ENCODE measurements around the gene SLC6A11. TPM values are rescaled to one million over a fixed set of nuclear protein-coding genes. Genes with fewer than 3 reads are reported as not detected.

SLC6A11 gene
- total and polyA plus RNA-seq, 10 donors: 0.03 to 2.7 (median 0.41) TPM; not detected in 2

GRCh38 chr3:10970306-10970960 lies 154.4 kb downstream of the SLC6A11 start:
- intact Hi-C loops (cut with DNase I; ENCODE audit: low total_unique reads): no loop called here
- no peaks in the 10 kb centered on the region for H3K36me3 ChIP-seq
- H3K27ac ChIP-seq: no peak overlapping the region
- peak; percentile 33 for DNase-seq
- 55 to 81% (median 77%) methylated on average over 3 to 5 of the region's 5 CpGs for WGBS, 5 donors
- no peaks in the 10 kb centered on the region for H3K4me1 ChIP-seq
- H3K9me3 ChIP-seq: no peaks in the 10 kb centered on the region
- no peak for TF ChIP-seq POLR2A (IDR thresholded peaks at IDR 0.05)
- no peak for TF ChIP-seq POLR2AphosphoS5 (IDR thresholded peaks at IDR 0.05)
- TF ChIP-seq, protein P1, sequence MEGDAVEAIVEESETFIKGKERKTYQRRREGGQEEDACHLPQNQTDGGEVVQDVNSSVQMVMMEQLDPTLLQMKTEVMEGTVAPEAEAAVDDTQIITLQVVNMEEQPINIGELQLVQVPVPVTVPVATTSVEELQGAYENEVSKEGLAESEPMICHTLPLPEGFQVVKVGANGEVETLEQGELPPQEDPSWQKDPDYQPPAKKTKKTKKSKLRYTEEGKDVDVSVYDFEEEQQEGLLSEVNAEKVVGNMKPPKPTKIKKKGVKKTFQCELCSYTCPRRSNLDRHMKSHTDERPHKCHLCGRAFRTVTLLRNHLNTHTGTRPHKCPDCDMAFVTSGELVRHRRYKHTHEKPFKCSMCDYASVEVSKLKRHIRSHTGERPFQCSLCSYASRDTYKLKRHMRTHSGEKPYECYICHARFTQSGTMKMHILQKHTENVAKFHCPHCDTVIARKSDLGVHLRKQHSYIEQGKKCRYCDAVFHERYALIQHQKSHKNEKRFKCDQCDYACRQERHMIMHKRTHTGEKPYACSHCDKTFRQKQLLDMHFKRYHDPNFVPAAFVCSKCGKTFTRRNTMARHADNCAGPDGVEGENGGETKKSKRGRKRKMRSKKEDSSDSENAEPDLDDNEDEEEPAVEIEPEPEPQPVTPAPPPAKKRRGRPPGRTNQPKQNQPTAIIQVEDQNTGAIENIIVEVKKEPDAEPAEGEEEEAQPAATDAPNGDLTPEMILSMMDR (IDR thresholded peaks at IDR 0.05 in 8 of 11, conservative IDR thresholded peaks at IDR 0.05 in 3 of 11): no peak
- H3K4me3 ChIP-seq: no peak overlapping the region
- peaks cover 0 to 67% (median 0%) of the 10 kb centered on the region in 7 donors for H3K27me3 ChIP-seq (replicated peaks in 1 of 7)

- 30 to 50% (median 37%) methylated on average over 10 of the region's 10 CpGs for WGBS, 5 donors
- Histone ChIP-seq H3K4me1 (no peaks in the 10 kb centered on the region), H3K27me3 (replicated peaks in 1 of 7) (peaks cover 0 to 55% (median 0%) of the 10 kb centered on the region in 7 donors), H3K9me3 (no peaks in the 10 kb centered on the region), H3K4me3 (no peak overlapping the region), H3K36me3 (no peaks in the 10 kb centered on the region), H3K27ac (no peak overlapping the region)
- no peak for TF ChIP-seq POLR2A (IDR thresholded peaks at IDR 0.05)
- TF ChIP-seq, protein P1 (IDR thresholded peaks at IDR 0.05 in 8 of 11, conservative IDR thresholded peaks at IDR 0.05 in 3 of 11): no peak
- no peak for TF ChIP-seq POLR2AphosphoS5 (IDR thresholded peaks at IDR 0.05)
- DNase-seq: peak; percentile 39
- intact Hi-C loops (cut with DNase I; ENCODE audit: low total_unique reads): no loop called here
Measured at GRCh38 chr3:10972072-10972782, 156.2 kb downstream of the SLC6A11 start.

DNA sequence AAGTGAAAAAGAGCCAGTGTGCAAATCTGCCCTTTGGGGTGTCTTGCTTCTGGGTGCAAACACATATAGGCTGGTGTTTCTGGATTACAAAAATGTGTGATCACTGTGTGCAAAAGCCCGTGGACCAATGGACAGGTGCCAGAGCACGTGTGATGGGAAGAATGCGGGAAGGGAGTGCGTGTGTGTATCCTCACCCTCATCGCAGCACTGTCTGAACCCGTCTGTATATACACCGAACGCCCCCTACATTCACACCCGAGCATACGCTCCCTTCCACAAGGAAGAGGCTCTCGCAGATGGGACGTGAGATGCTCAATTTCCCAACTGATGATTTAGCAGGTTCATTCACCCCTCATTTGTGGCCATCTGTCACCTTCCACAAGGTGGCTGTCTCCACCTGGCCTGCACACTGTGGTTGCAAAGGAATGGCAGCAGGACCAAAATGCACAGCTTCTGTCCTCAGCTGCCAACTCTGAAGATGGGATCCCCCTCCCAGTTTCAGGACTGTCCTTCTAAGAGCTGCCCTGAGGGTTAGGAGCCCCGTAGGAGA lies 157.1 kb downstream of the SLC6A11 start:
- Histone ChIP-seq H3K27me3 (replicated peaks in 1 of 7) (peaks cover 0 to 56% (median 0%) of the 10 kb centered on the region in 7 donors), H3K27ac (no peak overlapping the region), H3K4me3 (no peak overlapping the region), H3K9me3 (no peaks in the 10 kb centered on the region), H3K4me1 (no peaks in the 10 kb centered on the region), H3K36me3 (no peaks in the 10 kb centered on the region)
- DNase-seq: peak; percentile 36
- intact Hi-C loops (cut with DNase I; ENCODE audit: low total_unique reads): no loop called here
- WGBS, 5 donors: 68 to 78% (median 76%) methylated on average over 13 of the region's 13 CpGs
- TF ChIP-seq, protein P1 (IDR thresholded peaks at IDR 0.05 in 8 of 11, conservative IDR thresholded peaks at IDR 0.05 in 3 of 11): no peak
- TF ChIP-seq POLR2AphosphoS5 (IDR thresholded peaks at IDR 0.05): no peak
- no peak for TF ChIP-seq POLR2A (IDR thresholded peaks at IDR 0.05)

- Histone ChIP-seq H3K36me3 (no peaks in the 10 kb centered on the region), H3K4me1 (no peaks in the 10 kb centered on the region), H3K4me3 (no peak overlapping the region), H3K9me3 (no peaks in the 10 kb centered on the region), H3K27ac (no peak overlapping the region), H3K27me3 (replicated peaks in 1 of 7) (peaks cover 0 to 51% (median 0%) of the 10 kb centered on the region in 7 donors)
- 78 to 87% (median 82%) methylated on average over 7 of the region's 7 CpGs for WGBS, 5 donors
- intact Hi-C loops (cut with DNase I; ENCODE audit: low total_unique reads): no loop called here
- DNase-seq: peak; percentile 22
- TF ChIP-seq POLR2AphosphoS5 (IDR thresholded peaks at IDR 0.05) (no peak), POLR2A (IDR thresholded peaks at IDR 0.05) (no peak)
- TF ChIP-seq, protein P1 (IDR thresholded peaks at IDR 0.05 in 8 of 11, conservative IDR thresholded peaks at IDR 0.05 in 3 of 11): no peak
Measured at GRCh38 chr3:10974131-10974530, 158.1 kb downstream of the SLC6A11 start.
